ENCODE measurements around the gene SHROOM4. TPM values are rescaled to one million over a fixed set of nuclear protein-coding genes. Genes with fewer than 3 reads are reported as not detected.

Gene SHROOM4
- total and polyA plus RNA-seq, 2 donors (not counting 1 experiment from before 2014, with no cell fraction given): not detected

DNA sequence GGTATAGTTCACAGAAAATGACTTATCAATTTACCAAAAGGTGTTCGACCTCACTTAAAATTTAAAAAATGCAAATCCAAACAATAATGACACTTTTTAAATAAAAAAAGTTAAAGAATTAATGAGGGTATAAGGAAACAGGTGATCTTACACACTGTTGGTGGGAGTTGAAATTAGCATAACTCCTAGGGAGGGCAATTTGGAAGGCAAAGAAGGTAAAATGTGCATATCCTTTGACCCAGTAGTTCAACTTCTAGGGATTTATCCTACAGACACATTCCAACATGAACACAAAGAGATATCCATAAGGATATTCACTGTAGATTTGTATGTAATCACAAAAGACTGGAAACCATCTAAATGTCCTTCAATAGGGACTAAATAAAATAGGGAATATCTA lies 199.5 kb downstream of the SHROOM4 start:
- no peak overlapping the region for H3K27ac Mint-ChIP-seq
- H3K4me3 Mint-ChIP-seq: no peak overlapping the region
- CTCF ChIA-PET: no interaction called here
- WGBS (ENCODE audit: insufficient coverage): no CpG with 5 or more reads among the region's 1 CpG
- no peaks in the 10 kb centered on the region for H3K79me2 ChIP-seq (ENCODE audit: control insufficient read depth, insufficient read depth, low read length)
- no peaks in the 10 kb centered on the region for H3K4me1 ChIP-seq (ENCODE audit: control insufficient read depth in 2 of 2, insufficient read depth in 2 of 2, low read length in 2 of 2)
- H3K4me2 ChIP-seq (replicated peaks; ENCODE audit: low read depth, low read length, poor library complexity, severe bottlenecking): no peak overlapping the region
- no peak overlapping the region for H3K27ac ChIP-seq (ENCODE audit: low read length in 2 of 2)
- ATAC-seq (ENCODE audit: low read depth) (no peak), DNase-seq (no peak)
- POLR2A ChIA-PET: no interaction called here
- no peaks in the 10 kb centered on the region for H3K27me3 ChIP-seq (replicated peaks in 1 of 4; ENCODE audit: control extremely low read depth in 1 of 4, control insufficient read depth in 3 of 4, insufficient read depth in 4 of 4, low read length in 3 of 4)
- H3K36me3 ChIP-seq (replicated peaks in 1 of 2; ENCODE audit: control extremely low read depth in 1 of 2, control insufficient read depth in 1 of 2, extremely low read depth in 1 of 2, insufficient read depth in 2 of 2, low read length in 1 of 2): no peaks in the 10 kb centered on the region
- no peaks in the 10 kb centered on the region for H3K9me3 Mint-ChIP-seq (ENCODE audit: insufficient read depth)
- TF ChIP-seq, protein P1, sequence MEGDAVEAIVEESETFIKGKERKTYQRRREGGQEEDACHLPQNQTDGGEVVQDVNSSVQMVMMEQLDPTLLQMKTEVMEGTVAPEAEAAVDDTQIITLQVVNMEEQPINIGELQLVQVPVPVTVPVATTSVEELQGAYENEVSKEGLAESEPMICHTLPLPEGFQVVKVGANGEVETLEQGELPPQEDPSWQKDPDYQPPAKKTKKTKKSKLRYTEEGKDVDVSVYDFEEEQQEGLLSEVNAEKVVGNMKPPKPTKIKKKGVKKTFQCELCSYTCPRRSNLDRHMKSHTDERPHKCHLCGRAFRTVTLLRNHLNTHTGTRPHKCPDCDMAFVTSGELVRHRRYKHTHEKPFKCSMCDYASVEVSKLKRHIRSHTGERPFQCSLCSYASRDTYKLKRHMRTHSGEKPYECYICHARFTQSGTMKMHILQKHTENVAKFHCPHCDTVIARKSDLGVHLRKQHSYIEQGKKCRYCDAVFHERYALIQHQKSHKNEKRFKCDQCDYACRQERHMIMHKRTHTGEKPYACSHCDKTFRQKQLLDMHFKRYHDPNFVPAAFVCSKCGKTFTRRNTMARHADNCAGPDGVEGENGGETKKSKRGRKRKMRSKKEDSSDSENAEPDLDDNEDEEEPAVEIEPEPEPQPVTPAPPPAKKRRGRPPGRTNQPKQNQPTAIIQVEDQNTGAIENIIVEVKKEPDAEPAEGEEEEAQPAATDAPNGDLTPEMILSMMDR (IDR thresholded peaks at IDR 0.05): no peak
- no peak for TF ChIP-seq EZH2 (IDR thresholded peaks at IDR 0.05; ENCODE audit: borderline replicate concordance, insufficient read depth, low read depth, low read length, poor library complexity, severe bottlenecking)
- intact Hi-C loops (cut with micrococcal nuclease): no loop called here
- H3K4me1 Mint-ChIP-seq: no peaks in the 10 kb centered on the region
- no peaks in the 10 kb centered on the region for H4K20me1 ChIP-seq (ENCODE audit: control insufficient read depth, insufficient read depth, low read length, poor library complexity, severe bottlenecking)
- H2AFZ ChIP-seq (ENCODE audit: insufficient read depth, low read depth, low read length, poor library complexity, severe bottlenecking): no peak overlapping the region
- no peak overlapping the region for H3K9ac ChIP-seq (ENCODE audit: low read length)
- no peak overlapping the region for H3K4me3 ChIP-seq (ENCODE audit: control extremely low read depth in 1 of 5, extremely low read depth in 1 of 5, insufficient read depth in 1 of 5, low read depth in 2 of 5, low read length in 4 of 5)
- H3K9me3 ChIP-seq (ENCODE audit: control extremely low read depth in 1 of 3, control insufficient read depth in 2 of 3, insufficient read depth in 1 of 3, low read length in 2 of 3): no peaks in the 10 kb centered on the region
- no peaks in the 10 kb centered on the region for H3K27me3 Mint-ChIP-seq

DNA sequence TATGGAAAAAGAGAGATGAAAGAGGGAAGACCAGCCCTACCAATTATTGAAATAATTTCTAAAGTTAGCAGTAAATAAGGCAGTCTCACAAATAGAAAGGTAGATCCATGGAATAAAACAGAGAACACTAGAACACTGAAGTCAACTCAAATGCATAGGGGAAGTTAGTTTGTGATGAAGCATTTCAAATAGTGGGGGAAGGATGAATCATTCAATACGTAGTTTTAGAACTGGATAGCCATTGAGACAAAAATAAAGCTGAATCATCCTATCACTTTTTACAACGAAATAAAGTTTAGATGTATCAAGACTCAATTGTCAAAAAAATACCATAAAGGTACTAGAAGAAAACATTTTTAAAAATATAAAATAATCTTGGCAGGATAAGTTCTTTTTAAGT lies 200.1 kb downstream of the SHROOM4 start:
- H3K79me2 ChIP-seq (ENCODE audit: control insufficient read depth, insufficient read depth, low read length): no peaks in the 10 kb centered on the region
- CTCF ChIA-PET: no interaction called here
- H3K27ac Mint-ChIP-seq: no peak overlapping the region

More for the DNA sequence above, 200.1 kb downstream of the SHROOM4 start:
- Histone ChIP-seq H3K4me1 (ENCODE audit: control insufficient read depth in 2 of 2, insufficient read depth in 2 of 2, low read length in 2 of 2) (no peaks in the 10 kb centered on the region), H3K27ac (ENCODE audit: low read length in 2 of 2) (no peak overlapping the region), H3K4me3 (ENCODE audit: control extremely low read depth in 1 of 5, extremely low read depth in 1 of 5, insufficient read depth in 1 of 5, low read depth in 2 of 5, low read length in 4 of 5) (no peak overlapping the region), H3K9ac (ENCODE audit: low read length) (no peak overlapping the region), H3K4me2 (replicated peaks; ENCODE audit: low read depth, low read length, poor library complexity, severe bottlenecking) (no peak overlapping the region), H3K36me3 (replicated peaks in 1 of 2; ENCODE audit: control extremely low read depth in 1 of 2, control insufficient read depth in 1 of 2, extremely low read depth in 1 of 2, insufficient read depth in 2 of 2, low read length in 1 of 2) (no peaks in the 10 kb centered on the region), H4K20me1 (ENCODE audit: control insufficient read depth, insufficient read depth, low read length, poor library complexity, severe bottlenecking) (no peaks in the 10 kb centered on the region), H2AFZ (ENCODE audit: insufficient read depth, low read depth, low read length, poor library complexity, severe bottlenecking) (no peak overlapping the region), H3K9me3 (ENCODE audit: control extremely low read depth in 1 of 3, control insufficient read depth in 2 of 3, insufficient read depth in 1 of 3, low read length in 2 of 3) (no peaks in the 10 kb centered on the region), H3K27me3 (replicated peaks in 1 of 4; ENCODE audit: control extremely low read depth in 1 of 4, control insufficient read depth in 3 of 4, insufficient read depth in 4 of 4, low read length in 3 of 4) (no peaks in the 10 kb centered on the region)
- WGBS (ENCODE audit: insufficient coverage): no CpG with 5 or more reads among the region's 2 CpGs
- Mint-ChIP-seq H3K9me3 (ENCODE audit: insufficient read depth) (no peaks in the 10 kb centered on the region), H3K4me3 (no peak overlapping the region), H3K4me1 (no peaks in the 10 kb centered on the region), H3K27me3 (no peaks in the 10 kb centered on the region)
- POLR2A ChIA-PET: no interaction called here
- ATAC-seq (ENCODE audit: low read depth): no peak
- DNase-seq: no peak
- intact Hi-C loops (cut with micrococcal nuclease): no loop called here
- TF ChIP-seq EZH2 (IDR thresholded peaks at IDR 0.05; ENCODE audit: borderline replicate concordance, insufficient read depth, low read depth, low read length, poor library complexity, severe bottlenecking): no peak
- TF ChIP-seq, protein P1 (IDR thresholded peaks at IDR 0.05): no peak
